Neuronal stem cell (in vitro differentiated cells): ENCODE measurements around the gene SESN3.
A peak's percentile ranks its signal among the peaks of the same experiment; 100 is the strongest.

Experiments used
- DNase-seq: peaks from one replicate; pipeline ENCODE4 v3.0.0-alpha.2; 2013; ENCODE audit warnings: low spot score
- H2AFZ ChIP-seq: one replicate; pipeline ENCODE4 v1.6.1; 2013; ENCODE audit warnings: mild to moderate bottlenecking, low read length, inconsistent platforms
- H2AK5ac ChIP-seq: 2 replicates; pipeline ENCODE4 v1.6.1; 2013; ENCODE audit warnings: low read depth, mild to moderate bottlenecking, inconsistent platforms, low read length, moderate library complexity, mixed read lengths
- H2BK120ac ChIP-seq: 2 replicates; pipeline ENCODE4 v1.6.1; 2013; ENCODE audit warnings: low read depth, mild to moderate bottlenecking, inconsistent platforms, low read length, moderate library complexity, mixed read lengths
- H2BK12ac ChIP-seq: one replicate; pipeline ENCODE4 v1.6.1; 2013; ENCODE audit warnings: low read length, inconsistent platforms
- H2BK15ac ChIP-seq: 2 replicates; pipeline ENCODE4 v1.6.1; 2013; ENCODE audit warnings: mild to moderate bottlenecking, low read length, inconsistent platforms, mixed read lengths
- H2BK5ac ChIP-seq: one replicate; pipeline ENCODE4 v1.6.1; 2013; ENCODE audit warnings: inconsistent platforms, mild to moderate bottlenecking, low read length, moderate library complexity
- H3K14ac ChIP-seq: one replicate; pipeline ENCODE4 v1.6.1; 2013; ENCODE audit warnings: low read length, inconsistent platforms
- H3K18ac ChIP-seq: 2 replicates; pipeline ENCODE4 v1.6.1; 2013; ENCODE audit warnings: low read length, inconsistent platforms
- H3K23ac ChIP-seq: 2 replicates; pipeline ENCODE4 v1.6.1; 2013; ENCODE audit warnings: low read depth, mild to moderate bottlenecking, mixed read lengths, low read length, inconsistent platforms; ENCODE audit not compliant: poor library complexity
- H3K27ac ChIP-seq: replicated peaks from 3 replicates; pipeline ENCODE4 v1.5.1; 2013; ENCODE audit warnings: low read length, inconsistent platforms
- H3K27me3 ChIP-seq, 3 experiments: 2 replicates each; pipeline ENCODE4 v1.6.1; 2013; ENCODE audit warnings: low read length in 3 of 3, mild to moderate bottlenecking in 2 of 3, inconsistent platforms in 1 of 3, low read depth in 1 of 3, mixed read lengths in 1 of 3, moderate library complexity in 1 of 3; ENCODE audit not compliant: control insufficient read depth in 3 of 3, insufficient read depth in 3 of 3
- H3K36me3 ChIP-seq, 2 donors: replicated peaks in 1 of 2; 2 replicates each; pipeline ENCODE4 v1.6.1; 2013; ENCODE audit warnings: low read length in 2 of 2; ENCODE audit not compliant: control insufficient read depth in 2 of 2, insufficient read depth in 2 of 2
- H3K4ac ChIP-seq: 2 replicates; pipeline ENCODE4 v1.6.1; 2013; ENCODE audit warnings: inconsistent platforms, mild to moderate bottlenecking, low read length, moderate library complexity
- H3K4me1 ChIP-seq, 2 donors: 1 replicate in 1 of 2; 2 replicates in 1 of 2; pipeline ENCODE4 v1.6.1; 2013; ENCODE audit warnings: low read length in 2 of 2, low read depth in 1 of 2; ENCODE audit not compliant: control insufficient read depth in 2 of 2, insufficient read depth in 1 of 2
- H3K4me2 ChIP-seq: one replicate; pipeline ENCODE4 v1.6.1; 2013; ENCODE audit warnings: mild to moderate bottlenecking, low read length, inconsistent platforms; ENCODE audit not compliant: insufficient read depth, poor library complexity, severe bottlenecking
- H3K4me3 ChIP-seq, 2 donors: 2 replicates each; pipeline ENCODE4 v1.5.1; 2013; ENCODE audit warnings: low read length in 2 of 2, mild to moderate bottlenecking in 2 of 2, inconsistent platforms in 1 of 2, moderate library complexity in 1 of 2
- H3K79me1 ChIP-seq: one replicate; pipeline ENCODE4 v1.6.1; 2013; ENCODE audit warnings: low read depth, mild to moderate bottlenecking, inconsistent platforms, low read length, moderate library complexity
- H3K9ac ChIP-seq: one replicate; pipeline ENCODE4 v1.6.1; 2013; ENCODE audit warnings: mild to moderate bottlenecking, low read depth, low read length, inconsistent platforms; ENCODE audit not compliant: poor library complexity
- H3K9me3 ChIP-seq, 2 donors: replicated peaks in 1 of 2; 2 replicates each; pipeline versions ENCODE3 to v1.6.1; 2013; ENCODE audit warnings: low read length in 2 of 2, mild to moderate bottlenecking in 2 of 2, inconsistent platforms in 1 of 2, low read depth in 1 of 2, mixed read lengths in 1 of 2, moderate library complexity in 1 of 2; ENCODE audit not compliant: control insufficient read depth in 2 of 2, insufficient read depth in 1 of 2
- H4K8ac ChIP-seq: one replicate; pipeline ENCODE4 v1.6.1; 2013; ENCODE audit warnings: low read depth, mild to moderate bottlenecking, inconsistent platforms, low read length, moderate library complexity
- H4K91ac ChIP-seq: one replicate; pipeline ENCODE4 v1.6.1; 2013; ENCODE audit warnings: low read length, low read depth, mild to moderate bottlenecking, inconsistent platforms; ENCODE audit not compliant: poor library complexity
- WGBS, 2 donors: extraction: QIAGEN DNeasy Blood & Tissue Kit; methylation state at CpG; one replicate each; pipeline ENCODE4 v1.1.7; 2013; ENCODE audit warnings: missing lambda C conversion rate in 2 of 2, mixed read lengths in 1 of 2; ENCODE audit not compliant: insufficient read length in 2 of 2, insufficient replicate concordance in 1 of 2; ENCODE audit errors: extremely low coverage in 2 of 2; 5-methylcytosine and 5-hydroxymethylcytosine counted together

SESN3 gene

DNA sequence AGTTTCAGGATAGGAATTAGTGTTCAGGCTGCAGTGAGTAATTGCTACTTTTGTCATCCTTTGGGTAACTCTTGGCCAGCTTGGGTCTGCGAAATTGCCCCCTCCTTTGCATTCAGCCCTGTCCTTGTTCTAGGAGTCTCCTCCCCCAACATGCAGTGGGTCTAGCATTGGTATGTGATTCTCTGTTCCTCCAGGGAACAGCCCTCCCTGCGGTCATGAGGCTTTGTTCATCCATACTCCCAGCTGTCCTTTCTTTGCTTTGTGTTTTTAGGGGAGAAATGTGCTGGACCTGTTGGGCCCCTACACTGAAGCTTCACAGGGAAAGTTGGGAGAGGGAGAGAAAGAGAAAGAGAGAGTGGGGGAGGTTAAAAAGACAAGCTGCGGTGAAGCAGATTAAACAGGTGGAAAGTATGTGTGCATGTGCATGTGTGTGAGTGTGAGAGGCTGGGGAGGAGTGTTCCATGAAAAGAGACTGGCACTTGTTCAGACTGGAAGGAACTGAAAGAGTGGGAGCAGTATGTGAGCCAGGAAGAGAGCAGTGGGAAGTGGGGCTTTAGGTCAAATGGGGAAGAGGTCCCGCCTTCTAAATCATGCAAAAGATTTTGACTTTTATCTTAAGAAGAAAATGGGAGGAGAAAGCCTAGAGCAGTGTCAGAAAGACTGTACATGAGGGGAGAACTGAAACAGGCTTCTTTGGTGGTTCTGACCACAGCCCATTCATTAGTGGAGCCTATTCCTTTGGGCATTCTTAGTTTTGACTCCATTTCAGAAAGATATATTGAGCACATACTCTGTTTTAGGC is 17.9 kb upstream of the SESN3 start:
- Histone ChIP-seq H3K79me1 (no peaks in the 10 kb centered on the region), H3K27me3 (no peaks in the 10 kb centered on the region), H3K9me3 (peaks cover 0 to 2% of the 10 kb centered on the region in 2 donors), H3K4ac (no peak overlapping the region), H3K4me2 (no peak overlapping the region), H3K18ac (peak overlapping the region; percentile 55), H2BK15ac (peak overlapping the region; percentile 2), H2BK120ac (no peak overlapping the region), H4K8ac (no peak overlapping the region), H2AK5ac (no peak overlapping the region), H3K4me3 (no peak overlapping the region), H3K27ac (peak overlapping the region; percentile 80), H3K36me3 (no peaks in the 10 kb centered on the region), H2AFZ (peak overlapping the region; percentile 85), H3K23ac (no peak overlapping the region), H3K9ac (no peak overlapping the region), H3K4me1 (peaks cover 27 to 32% of the 10 kb centered on the region in 2 donors), H3K14ac (no peak overlapping the region), H2BK12ac (no peak overlapping the region), H4K91ac (peak overlapping the region; percentile 74), H2BK5ac (no peak overlapping the region)
- DNase-seq = no peak
- no CpG with 5 or more reads among the region's 4 CpGs for WGBS, 2 donors

GRCh38 chr11:95247883-95248282 is 16.9 kb upstream of the SESN3 start:
- H3K4me2 ChIP-seq = no peak overlapping the region
- no CpG with 5 or more reads among the region's 3 CpGs for WGBS, 2 donors

GRCh38 chr11:95247127-95247684 is 16.2 kb upstream of the SESN3 start:
- no peak for DNase-seq
- H4K8ac ChIP-seq = no peak overlapping the region
- no peak overlapping the region for H2BK12ac ChIP-seq
- H3K4me3 ChIP-seq = no peak overlapping the region
- H3K9me3 ChIP-seq = peaks cover 0 to 2% of the 10 kb centered on the region in 2 donors
- H3K18ac ChIP-seq = no peak overlapping the region
- no peak overlapping the region for H3K4me2 ChIP-seq
- H3K4me1 ChIP-seq = peaks cover 16 to 18% of the 10 kb centered on the region in 2 donors
- H3K27ac ChIP-seq = no peak overlapping the region
- no peaks in the 10 kb centered on the region for H3K79me1 ChIP-seq
- H2BK120ac ChIP-seq = no peak overlapping the region
- H4K91ac ChIP-seq = no peak overlapping the region
- H3K4ac ChIP-seq = no peak overlapping the region
- no peaks in the 10 kb centered on the region for H3K27me3 ChIP-seq
- no peak overlapping the region for H3K14ac ChIP-seq
- no peak overlapping the region for H2AFZ ChIP-seq
- H3K9ac ChIP-seq = no peak overlapping the region
- no peak overlapping the region for H2AK5ac ChIP-seq
- WGBS, 2 donors = no CpG with 5 or more reads among the region's 1 CpG
- no peaks in the 10 kb centered on the region for H3K36me3 ChIP-seq
- H2BK5ac ChIP-seq = no peak overlapping the region
- H2BK15ac ChIP-seq = no peak overlapping the region
- no peak overlapping the region for H3K23ac ChIP-seq

More at GRCh38 chr11:95247883-95248282, 16.9 kb upstream of the SESN3 start:
- Histone ChIP-seq H2AFZ (no peak overlapping the region), H3K27ac (no peak overlapping the region), H3K36me3 (no peaks in the 10 kb centered on the region), H4K91ac (no peak overlapping the region), H2BK15ac (no peak overlapping the region), H3K4me1 (peaks cover 21 to 23% of the 10 kb centered on the region in 2 donors), H2BK12ac (no peak overlapping the region), H3K14ac (no peak overlapping the region), H4K8ac (no peak overlapping the region), H2BK120ac (no peak overlapping the region), H3K27me3 (no peaks in the 10 kb centered on the region), H2BK5ac (no peak overlapping the region), H3K79me1 (no peaks in the 10 kb centered on the region), H3K4ac (no peak overlapping the region), H3K9me3 (peaks cover 0 to 2% of the 10 kb centered on the region in 2 donors), H3K23ac (no peak overlapping the region), H2AK5ac (no peak overlapping the region), H3K18ac (no peak overlapping the region), H3K4me3 (no peak overlapping the region), H3K9ac (no peak overlapping the region)
- DNase-seq = no peak

DNA sequence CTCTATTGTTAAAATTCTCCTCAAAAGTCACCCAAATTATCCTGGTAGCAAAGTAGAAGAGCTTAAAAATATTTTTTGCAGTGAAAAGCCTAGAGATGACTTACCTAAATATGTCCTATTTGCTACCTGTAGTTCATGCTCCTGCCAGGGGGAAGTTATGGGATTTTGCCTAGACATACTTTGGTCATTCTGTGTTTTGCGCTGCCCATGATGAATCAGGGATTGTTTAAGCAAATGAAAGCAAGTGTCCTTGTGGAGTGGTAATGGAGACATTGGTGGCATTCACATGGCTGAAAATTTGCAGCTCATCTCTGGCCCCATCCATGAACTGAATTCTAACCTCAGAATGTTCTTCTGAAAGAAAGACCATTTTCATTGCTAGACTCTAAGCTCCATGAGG is 14.6 kb upstream of the SESN3 start:
- no peaks in the 10 kb centered on the region for H3K79me1 ChIP-seq
- H3K4ac ChIP-seq = no peak overlapping the region
- no peak for DNase-seq
- H4K91ac ChIP-seq = peak overlapping the region; percentile 81
- no peak overlapping the region for H3K9ac ChIP-seq
- no peak overlapping the region for H3K4me2 ChIP-seq
- H2AK5ac ChIP-seq = no peak overlapping the region
- H3K14ac ChIP-seq = no peak overlapping the region
- no peak overlapping the region for H3K4me3 ChIP-seq
- H3K4me1 ChIP-seq = peaks cover 13 to 16% of the 10 kb centered on the region in 2 donors
- no peak overlapping the region for H3K23ac ChIP-seq
- WGBS, 2 donors = no CpG with 5 or more reads among the region's 1 CpG
- H2BK12ac ChIP-seq = no peak overlapping the region
- H2AFZ ChIP-seq = no peak overlapping the region
- no peak overlapping the region for H2BK5ac ChIP-seq
- H3K18ac ChIP-seq = no peak overlapping the region
- H3K36me3 ChIP-seq = no peaks in the 10 kb centered on the region
- H3K27ac ChIP-seq = peak overlapping the region; percentile 57
- peaks cover 0 to 2% of the 10 kb centered on the region in 2 donors for H3K9me3 ChIP-seq
- H2BK15ac ChIP-seq = no peak overlapping the region
- no peak overlapping the region for H4K8ac ChIP-seq
- no peak overlapping the region for H2BK120ac ChIP-seq
- no peaks in the 10 kb centered on the region for H3K27me3 ChIP-seq
